HCT116 (cell line): ENCODE results near the gene HFE.

Experiments used
- CBX3 ChIP-seq: IDR thresholded peaks from 2 replicates; pipeline ENCODE4 v1.6.1; 2012; ENCODE audit warnings: low read depth
- CEBPB ChIP-seq: IDR thresholded peaks from 2 replicates; pipeline ENCODE4 v1.6.1; 2012; ENCODE audit warnings: low read depth
- CTCF ChIP-seq, 3 experiments: fragments of 200-600 bp in 1 of 3; sonication (generic) in 1 of 3; IDR thresholded peaks in 2 of 3; conservative IDR thresholded peaks in 1 of 3; 2 replicates each; pipeline ENCODE4 v1.5.1; 2012 to 2017; ENCODE audit warnings: low read depth in 2 of 3, low read length in 2 of 3, antibody characterized with exemption in 1 of 3, borderline replicate concordance in 1 of 3, control low read depth in 1 of 3, mild to moderate bottlenecking in 1 of 3, mixed read lengths in 1 of 3, mixed run types in 1 of 3, moderate library complexity in 1 of 3; ENCODE audit not compliant: insufficient read depth in 1 of 3
- EZH2 ChIP-seq: fragments of 200-600 bp; sonication (generic); IDR thresholded peaks from 2 replicates; pipeline ENCODE4 v1.6.1; 2017; ENCODE audit warnings: antibody characterized with exemption, mixed run types
- EZH2phosphoT487 ChIP-seq: fragments of 200-600 bp; IDR thresholded peaks from 2 replicates; pipeline ENCODE4 v1.6.1; 2018; ENCODE audit warnings: antibody characterized with exemption, borderline replicate concordance
- FOSL1 ChIP-seq: IDR thresholded peaks from 2 replicates; pipeline ENCODE4 v1.6.1; 2012; ENCODE audit warnings: low read depth
- JUND ChIP-seq: IDR thresholded peaks from 2 replicates; pipeline ENCODE4 v1.6.1; 2012
- MAX ChIP-seq: IDR thresholded peaks from 2 replicates; pipeline ENCODE4 v1.6.1; 2012
- POLR2A ChIP-seq: IDR thresholded peaks from 2 replicates; pipeline ENCODE4 v1.7.0; 2011; ENCODE audit warnings: borderline replicate concordance; ENCODE audit not compliant: insufficient read depth, insufficient read length; ENCODE audit errors: extremely low read depth
- POLR2AphosphoS5 ChIP-seq: IDR thresholded peaks from 2 replicates; pipeline ENCODE4 v1.6.1; 2011; ENCODE audit warnings: mild to moderate bottlenecking, low read depth, low read length, moderate library complexity
- RAD21 ChIP-seq: IDR thresholded peaks from 2 replicates; pipeline ENCODE4 v1.6.1; 2012; ENCODE audit warnings: low read depth, mild to moderate bottlenecking
- REST ChIP-seq: IDR thresholded peaks from 2 replicates; pipeline ENCODE4 v1.6.1; 2012; ENCODE audit warnings: low read depth
- ZNF274 ChIP-seq: fragments of 200-500 bp; sonication (Bioruptor generic); IDR thresholded peaks from 2 replicates; pipeline ENCODE4 v1.6.1; 2014; ENCODE audit warnings: mild to moderate bottlenecking, low read depth, low read length, inconsistent platforms

GRCh38 chr6:26094036-26094435, 6.8 kb downstream of the HFE start:
- no peak for TF ChIP-seq CTCF (IDR thresholded peaks at IDR 0.05 in 2 of 3, conservative IDR thresholded peaks at IDR 0.05 in 1 of 3; ENCODE audit: borderline replicate concordance in 1 of 3, insufficient read depth in 1 of 3, low read depth in 2 of 3, low read length in 2 of 3)
- no peak for TF ChIP-seq REST
- TF ChIP-seq POLR2A, result no peak
- TF ChIP-seq EZH2, result no peak
- TF ChIP-seq CEBPB, result no peak
- no peak for TF ChIP-seq RAD21
- no peak for TF ChIP-seq EZH2phosphoT487
- TF ChIP-seq CBX3, result no peak
- no peak for TF ChIP-seq POLR2AphosphoS5
- no peak for TF ChIP-seq JUND
- TF ChIP-seq ZNF274, result no peak
- TF ChIP-seq FOSL1, result no peak
- TF ChIP-seq MAX, result no peak
